Dedifferentiated amniotic fluid mesenchymal stem cell (primary cell): ENCODE results near the gene MED27.

Experiments
- DNase-seq: peaks from one replicate; pipeline ENCODE4 v3.0.0-alpha.2; 2016; ENCODE audit errors: extremely low spot score

MED27 gene, protein sequence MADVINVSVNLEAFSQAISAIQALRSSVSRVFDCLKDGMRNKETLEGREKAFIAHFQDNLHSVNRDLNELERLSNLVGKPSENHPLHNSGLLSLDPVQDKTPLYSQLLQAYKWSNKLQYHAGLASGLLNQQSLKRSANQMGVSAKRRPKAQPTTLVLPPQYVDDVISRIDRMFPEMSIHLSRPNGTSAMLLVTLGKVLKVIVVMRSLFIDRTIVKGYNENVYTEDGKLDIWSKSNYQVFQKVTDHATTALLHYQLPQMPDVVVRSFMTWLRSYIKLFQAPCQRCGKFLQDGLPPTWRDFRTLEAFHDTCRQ

GRCh38 chr9:132079391-132080091, at the start of gene MED27:
Gene MED27, minus strand, starts transcription at chr9:132079867. Its CDS starts 23 bp downstream, at chr9:132079844.
- peak; percentile 97 for DNase-seq

GRCh38 chr9:132127888-132128534, 48.3 kb upstream of the MED27 start:
- DNase-seq, result no peak

DNA sequence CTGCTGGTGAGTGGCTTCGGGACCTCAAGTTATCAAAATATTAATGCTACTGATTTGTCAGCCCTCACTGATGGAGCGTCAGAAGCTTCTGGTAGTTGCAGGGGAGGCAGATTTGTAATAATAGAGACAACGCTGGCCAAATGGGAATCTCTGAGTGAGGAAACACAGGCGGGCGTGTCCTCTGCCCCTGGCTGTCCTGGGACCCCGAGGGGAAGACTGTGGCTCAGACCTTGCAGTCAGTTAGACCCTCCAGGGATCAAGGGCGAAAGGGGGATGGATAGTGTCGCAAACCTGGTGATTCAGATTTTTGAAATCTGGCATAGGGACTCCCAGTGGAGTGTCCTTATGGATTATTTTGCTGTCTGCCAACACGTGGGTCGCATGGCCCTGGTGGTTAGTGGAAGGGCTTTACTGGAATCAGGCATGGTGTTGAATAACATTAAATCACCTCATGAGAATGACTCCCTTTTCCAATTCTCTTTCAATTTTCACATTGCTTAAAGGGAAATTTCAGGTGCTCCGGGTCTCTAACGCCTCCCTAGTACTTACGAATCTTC, 47.1 kb upstream of the MED27 start:
- DNase-seq, result no peak

- no peak for DNase-seq
These were observed 46.4 kb upstream of the MED27 start for GRCh38 chr9:132125944-132126679.

- no peak for DNase-seq
These were observed 45.7 kb upstream of the MED27 start for GRCh38 chr9:132125361-132125760.

DNA sequence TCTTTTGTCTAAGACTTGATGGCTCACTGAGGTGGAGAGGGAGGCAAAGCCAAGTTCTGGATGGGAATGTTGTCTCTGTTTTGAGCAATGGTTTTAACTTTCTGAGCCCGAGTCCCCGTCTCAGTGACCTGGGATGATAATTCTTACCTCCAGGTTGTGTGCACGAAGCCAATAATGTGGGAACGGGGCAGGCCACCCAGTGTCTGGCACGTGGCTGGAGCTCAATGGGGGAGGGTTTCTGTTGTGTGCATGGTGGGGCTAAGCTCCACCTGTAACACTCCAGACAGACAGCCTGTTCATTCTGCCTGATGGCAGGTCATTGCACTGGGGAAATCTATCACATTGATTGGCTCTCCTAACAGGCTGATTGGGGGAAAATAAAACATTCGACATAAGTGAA, 45.1 kb upstream of the MED27 start:
- DNase-seq, result no peak

- DNase-seq, result no peak
These were observed 41.4 kb upstream of the MED27 start for GRCh38 chr9:132121021-132121420.

DNA sequence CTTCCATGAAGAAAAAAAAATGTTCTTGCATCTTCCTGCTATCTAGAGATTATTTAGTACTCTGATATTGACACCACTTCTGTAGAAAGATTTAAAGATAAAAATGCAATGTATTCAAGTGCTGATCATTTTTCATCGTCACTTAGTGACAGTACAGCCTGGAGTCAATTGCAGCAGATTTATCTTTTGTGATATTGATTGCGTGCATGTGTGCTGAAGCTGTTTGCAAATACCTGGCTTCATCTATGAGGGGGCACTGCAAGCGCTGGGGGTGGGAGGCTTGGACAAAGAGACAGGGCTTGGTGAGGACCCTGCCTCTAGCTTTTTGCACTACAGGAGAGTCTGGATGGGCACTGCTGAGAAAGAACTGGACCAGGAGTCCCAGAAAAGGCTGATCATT, 38.0 kb upstream of the MED27 start:
- DNase-seq, result no peak

GRCh38 chr9:132116583-132116982, 36.9 kb upstream of the MED27 start:
- DNase-seq, result no peak

- peak; percentile 16 for DNase-seq
These were observed 34.5 kb upstream of the MED27 start for GRCh38 chr9:132114102-132114707.

GRCh38 chr9:132109291-132109690, 29.6 kb upstream of the MED27 start:
- no peak for DNase-seq

DNA sequence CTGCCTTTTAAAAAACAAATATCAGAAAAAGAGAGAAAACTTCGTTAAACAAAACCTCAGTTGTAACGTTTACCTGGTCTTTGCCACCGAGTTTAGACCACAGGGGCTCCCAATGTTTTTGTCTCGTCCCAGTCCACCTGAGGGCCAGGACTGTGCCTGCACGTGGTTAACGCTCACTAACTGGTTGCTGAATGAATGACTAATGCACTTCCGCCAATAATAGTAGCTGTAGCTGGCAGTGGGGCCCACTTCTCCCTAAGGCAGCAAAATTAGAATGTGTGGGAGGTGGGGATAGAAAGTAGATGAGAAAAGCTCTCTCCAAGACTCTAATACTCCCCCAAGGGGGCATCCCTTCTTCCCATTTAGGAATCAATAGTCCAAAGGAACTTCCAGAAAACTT, 29.1 kb upstream of the MED27 start:
- no peak for DNase-seq

- no peak for DNase-seq
These were observed 20.2 kb upstream of the MED27 start for GRCh38 chr9:132099741-132100407.

DNA sequence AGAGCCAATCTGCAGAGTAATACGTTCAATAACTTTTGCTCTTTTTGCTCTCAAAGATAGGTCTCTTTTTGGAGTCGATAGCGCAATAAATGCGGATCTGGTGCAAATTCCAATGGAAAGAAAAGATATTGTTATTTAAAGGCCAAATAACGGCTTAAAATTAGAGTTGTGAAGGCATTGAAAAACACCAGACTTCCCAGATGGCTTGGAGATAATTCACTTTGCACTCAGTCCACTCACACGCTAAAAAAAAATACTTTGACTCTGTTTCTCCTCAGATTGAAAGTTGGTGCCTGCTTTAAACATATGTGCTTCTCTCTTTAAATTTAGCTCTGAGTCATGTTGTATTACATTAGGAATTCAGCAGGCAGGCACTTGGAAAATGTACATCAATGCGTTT, 19.5 kb upstream of the MED27 start:
- DNase-seq, result no peak

GRCh38 chr9:132094314-132094791, 14.7 kb upstream of the MED27 start:
- DNase-seq, result peak; percentile 61

GRCh38 chr9:132090771-132091170, 11.1 kb upstream of the MED27 start:
- DNase-seq, result no peak

DNA sequence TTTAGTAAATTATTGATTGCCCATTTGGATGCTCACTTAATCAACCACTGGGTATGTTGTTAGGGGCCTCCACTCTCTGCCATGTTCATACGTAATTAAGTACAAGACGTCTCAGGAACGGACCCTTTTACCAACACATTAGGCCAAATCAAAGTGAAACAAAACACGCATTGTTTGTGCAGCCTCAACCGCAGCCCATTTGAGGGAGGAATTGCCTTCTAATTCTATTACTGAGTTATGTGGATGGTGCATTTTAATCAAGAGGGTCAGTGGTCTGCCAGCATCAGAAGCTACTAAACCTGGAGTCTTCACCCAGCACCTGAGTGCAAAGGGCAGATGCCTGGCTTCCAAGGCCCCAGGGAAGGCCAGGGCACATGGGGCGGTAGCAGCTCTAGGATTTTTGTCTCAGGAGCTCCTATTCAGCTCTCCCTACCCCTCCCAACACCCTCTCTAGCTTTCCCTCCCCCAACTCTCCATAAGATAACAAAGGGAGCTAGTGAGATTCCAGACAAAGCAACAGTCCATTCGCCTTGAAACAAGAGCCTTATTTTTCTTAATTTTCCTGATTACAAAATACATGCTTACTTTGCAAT, 7.9 kb upstream of the MED27 start:
- DNase-seq, result no peak

GRCh38 chr9:132082188-132082587, 2.5 kb upstream of the MED27 start:
- DNase-seq, result no peak

- DNase-seq, result no peak
These were observed 839 bp downstream of the MED27 start for GRCh38 chr9:132078699-132079356.
